Measurements from ENCODE around the gene C1orf105. TPM values are rescaled to one million over a fixed set of nuclear protein-coding genes. Genes with fewer than 3 reads are reported as not detected.
A peak's percentile ranks its signal among the peaks of the same experiment; 100 is the strongest.

Gene C1orf105
- total and polyA plus RNA-seq, 8 donors: 0.27 TPM; not detected in 7

DNA sequence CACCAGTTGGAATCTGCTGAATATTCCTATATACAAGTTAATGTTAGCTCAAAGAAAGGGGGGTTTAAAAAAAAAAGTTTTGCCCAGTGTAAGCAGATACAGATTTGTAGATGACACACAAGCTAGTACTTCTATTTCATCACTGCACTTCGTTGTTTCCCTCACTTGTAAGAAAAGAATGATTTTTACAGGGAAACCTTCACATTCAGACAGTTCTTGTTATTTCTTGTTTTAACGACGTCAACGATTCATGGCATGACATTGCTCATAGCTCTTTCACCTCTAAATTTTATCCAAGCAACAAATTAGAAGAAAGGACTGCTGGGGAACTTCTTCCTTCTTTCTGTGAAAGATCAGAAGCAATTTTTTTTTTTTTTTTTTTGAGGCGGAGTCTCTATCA is 25.7 kb upstream of the C1orf105 start:
- DNase-seq: no peak
- Histone ChIP-seq H3K27ac (peak overlapping the region; percentile 46 to 73), H3K4me3 (no peak overlapping the region), H3K9me3 (no peaks in the 10 kb centered on the region), H3K27me3 (no peaks in the 10 kb centered on the region), H3K36me3 (no peaks in the 10 kb centered on the region), H3K4me1 (peaks cover 19 to 24% of the 10 kb centered on the region in 2 donors)
- ATAC-seq: no peak
- intact Hi-C loops (cut with DNase I): no loop called here
- TF ChIP-seq, protein P1, sequence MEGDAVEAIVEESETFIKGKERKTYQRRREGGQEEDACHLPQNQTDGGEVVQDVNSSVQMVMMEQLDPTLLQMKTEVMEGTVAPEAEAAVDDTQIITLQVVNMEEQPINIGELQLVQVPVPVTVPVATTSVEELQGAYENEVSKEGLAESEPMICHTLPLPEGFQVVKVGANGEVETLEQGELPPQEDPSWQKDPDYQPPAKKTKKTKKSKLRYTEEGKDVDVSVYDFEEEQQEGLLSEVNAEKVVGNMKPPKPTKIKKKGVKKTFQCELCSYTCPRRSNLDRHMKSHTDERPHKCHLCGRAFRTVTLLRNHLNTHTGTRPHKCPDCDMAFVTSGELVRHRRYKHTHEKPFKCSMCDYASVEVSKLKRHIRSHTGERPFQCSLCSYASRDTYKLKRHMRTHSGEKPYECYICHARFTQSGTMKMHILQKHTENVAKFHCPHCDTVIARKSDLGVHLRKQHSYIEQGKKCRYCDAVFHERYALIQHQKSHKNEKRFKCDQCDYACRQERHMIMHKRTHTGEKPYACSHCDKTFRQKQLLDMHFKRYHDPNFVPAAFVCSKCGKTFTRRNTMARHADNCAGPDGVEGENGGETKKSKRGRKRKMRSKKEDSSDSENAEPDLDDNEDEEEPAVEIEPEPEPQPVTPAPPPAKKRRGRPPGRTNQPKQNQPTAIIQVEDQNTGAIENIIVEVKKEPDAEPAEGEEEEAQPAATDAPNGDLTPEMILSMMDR (IDR thresholded peaks at IDR 0.05): no peak

GRCh38 chr1:172395576-172395975 is 24.9 kb upstream of the C1orf105 start:
- intact Hi-C loops (cut with DNase I): no loop called here

DNA sequence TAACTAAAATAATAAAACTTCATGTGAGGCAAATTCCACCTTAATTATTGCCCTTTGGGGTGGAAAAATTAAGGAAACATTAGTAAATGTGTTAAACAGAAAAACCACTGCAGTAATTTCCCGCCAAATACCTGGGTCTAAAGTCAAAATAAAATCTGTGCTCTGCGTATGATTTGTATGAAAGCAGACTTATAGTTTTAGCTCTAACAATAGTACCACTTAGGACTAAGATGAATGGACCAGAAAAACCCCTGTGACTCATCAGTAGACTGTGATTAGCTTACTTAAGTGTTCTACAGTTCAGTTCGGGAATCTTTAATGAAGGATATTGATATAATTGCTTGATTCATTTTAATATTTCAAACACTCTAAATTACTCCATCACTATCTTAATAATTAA is 23.3 kb upstream of the C1orf105 start:
- DNase-seq: no peak

More at GRCh38 chr1:172395576-172395975, 24.9 kb upstream of the C1orf105 start:
- no peaks in the 10 kb centered on the region for H3K36me3 ChIP-seq
- TF ChIP-seq, protein P1 (IDR thresholded peaks at IDR 0.05): no peak
- no peaks in the 10 kb centered on the region for H3K27me3 ChIP-seq
- H3K4me3 ChIP-seq: no peak overlapping the region
- no peaks in the 10 kb centered on the region for H3K9me3 ChIP-seq
- no peak for DNase-seq
- H3K4me1 ChIP-seq: peaks cover 19 to 24% of the 10 kb centered on the region in 2 donors
- ATAC-seq: no peak
- no peak overlapping the region for H3K27ac ChIP-seq

GRCh38 chr1:172397633-172398032 is 22.9 kb upstream of the C1orf105 start:
- H3K4me3 ChIP-seq: no peak overlapping the region
- intact Hi-C loops (cut with DNase I): no loop called here
- ATAC-seq (no peak), DNase-seq (no peak)
- TF ChIP-seq, protein P1 (IDR thresholded peaks at IDR 0.05): no peak
- H3K27ac ChIP-seq: no peak overlapping the region
- H3K9me3 ChIP-seq: no peaks in the 10 kb centered on the region
- no peaks in the 10 kb centered on the region for H3K27me3 ChIP-seq
- H3K4me1 ChIP-seq: peaks cover 19 to 24% of the 10 kb centered on the region in 2 donors
- H3K36me3 ChIP-seq: no peaks in the 10 kb centered on the region

More for the DNA sequence above, 23.3 kb upstream of the C1orf105 start:
- intact Hi-C loops (cut with DNase I): no loop called here
- TF ChIP-seq, protein P1 (IDR thresholded peaks at IDR 0.05): no peak
- H3K4me1 ChIP-seq: peaks cover 19 to 24% of the 10 kb centered on the region in 2 donors
- H3K27me3 ChIP-seq: no peaks in the 10 kb centered on the region
- H3K36me3 ChIP-seq: no peaks in the 10 kb centered on the region
- no peaks in the 10 kb centered on the region for H3K9me3 ChIP-seq
- peak; percentile 21 for ATAC-seq
- no peak overlapping the region for H3K4me3 ChIP-seq
- no peak overlapping the region for H3K27ac ChIP-seq

GRCh38 chr1:172398193-172398592 is 22.3 kb upstream of the C1orf105 start:
- no peak for DNase-seq
- Histone ChIP-seq H3K27ac (peak overlapping the region in 1 of 2 donors; percentile 29), H3K36me3 (no peaks in the 10 kb centered on the region), H3K4me3 (no peak overlapping the region), H3K9me3 (no peaks in the 10 kb centered on the region), H3K4me1 (peaks cover 19 to 24% of the 10 kb centered on the region in 2 donors), H3K27me3 (no peaks in the 10 kb centered on the region)
- intact Hi-C loops (cut with DNase I): no loop called here
- no peak for ATAC-seq
- TF ChIP-seq, protein P1 (IDR thresholded peaks at IDR 0.05): no peak
